K562 (cell line): ENCODE data around the gene EPHB2. TPM values are rescaled to one million over a fixed set of nuclear protein-coding genes. Genes with fewer than 3 reads are reported as not detected.

Experiments
- ATAC-seq: fragments of 200-7000 bp; cut with Tn5 transposase; 3 replicates; pipeline ENCODE4 v1.9.1; 2020; ENCODE audit warnings: moderate library complexity
- BruUV-seq: library from RNA; stranded (reverse); fragments of 400-500 nt; replicated peaks from 2 replicates; lab custom pipeline; 2021; lab: Mats Ljungman, UMichigan
- CTCF ChIA-PET: fragments of 300-600 bp; formaldehyde crosslinking; extraction: SDS; loops from one replicate; lab custom pipeline; 2021; ENCODE audit warnings: low intra/inter-chr PET ratio; lab: Yijun Ruan, JAX
- POLR2A ChIA-PET: fragments of 300-600, 350-650 bp; sonication (Branson Sonifier 250); formaldehyde crosslinking; extraction: SDS; loops from one replicate; lab custom pipeline; 2021; ENCODE audit warnings: antibody characterized with exemption, inconsistent platforms; lab: Yijun Ruan, JAX
- DNase-seq, 4 experiments: peaks; one replicate each; pipeline versions ENCODE4 v3.0.0 to v3.0.0-alpha.2; 2011 to 2018; ENCODE audit warnings: low spot score in 3 of 4, mixed read lengths in 3 of 4; ENCODE audit errors: extremely low read depth in 1 of 4
- FAIRE-seq: peaks from 2 replicates; lab custom pipeline; 2011; peaks lifted over from hg19 to GRCh38; lab: Jason Lieb, UNC
- H2AFZ ChIP-seq: 2 replicates; pipeline ENCODE4 v1.6.0; 2011; ENCODE audit warnings: low read depth, low read length, control low read depth, inconsistent platforms
- H3K27ac ChIP-seq: fragments of 200-600 bp; 3 replicates; pipeline ENCODE4 v1.8.0; 2011; ENCODE audit warnings: low read depth, mild to moderate bottlenecking, control low read depth, inconsistent platforms, low read length, moderate library complexity, mixed read lengths; ENCODE audit errors: extremely low read depth
- H3K27me3 ChIP-seq, 2 experiments: fragments of 300-600 bp in 1 of 2; 2 replicates in 1 of 2; 3 replicates in 1 of 2; pipeline versions ENCODE4 v1.6.0 to v1.8.0; 2011; ENCODE audit warnings: inconsistent platforms in 2 of 2, low read length in 2 of 2, mild to moderate bottlenecking in 1 of 2, mixed read lengths in 1 of 2, moderate library complexity in 1 of 2; ENCODE audit not compliant: control insufficient read depth in 2 of 2, insufficient read depth in 2 of 2
- H3K36me3 ChIP-seq: fragments of 300-600 bp; 3 replicates; pipeline ENCODE4 v1.8.0; 2011; ENCODE audit warnings: mild to moderate bottlenecking, low read length, inconsistent platforms; ENCODE audit not compliant: control insufficient read depth, insufficient read depth
- H3K4me1 ChIP-seq, 2 experiments: fragments of 200-600 bp in 1 of 2; replicated peaks in 1 of 2; 2 replicates in 1 of 2; 3 replicates in 1 of 2; pipeline versions ENCODE4 v1.5.1 to v1.8.0; 2011; ENCODE audit warnings: inconsistent platforms in 2 of 2, low read length in 2 of 2, mild to moderate bottlenecking in 1 of 2, mixed read lengths in 1 of 2, moderate library complexity in 1 of 2; ENCODE audit not compliant: control insufficient read depth in 2 of 2, insufficient read depth in 2 of 2
- H3K4me2 ChIP-seq: 2 replicates; pipeline ENCODE4 v1.6.1; 2011; ENCODE audit warnings: low read length, control low read depth, inconsistent platforms, mixed read lengths; ENCODE audit not compliant: insufficient read depth
- H3K4me3 ChIP-seq: fragments of 200-600 bp; sonication (generic), shearing (Covaris generic); 2 replicates; pipeline ENCODE4 v1.5.1; 2016; ENCODE audit warnings: control low read depth, inconsistent platforms
- H3K79me2 ChIP-seq: fragments of 200-600 bp; 3 replicates; pipeline ENCODE4 v1.8.0; 2011; ENCODE audit warnings: low read length, inconsistent platforms; ENCODE audit not compliant: control insufficient read depth, insufficient read depth
- H3K9ac ChIP-seq, 2 experiments: 2 replicates each; pipeline versions ENCODE4 v1.6.0 to v1.6.1; 2011; ENCODE audit warnings: low read depth in 2 of 2, low read length in 2 of 2, control low read depth in 1 of 2, inconsistent platforms in 1 of 2, mild to moderate bottlenecking in 1 of 2, mixed read lengths in 1 of 2; ENCODE audit not compliant: insufficient read depth in 1 of 2
- H3K9me1 ChIP-seq: one replicate; pipeline ENCODE4 v1.6.0; 2011; ENCODE audit warnings: inconsistent platforms, mild to moderate bottlenecking, low read length, moderate library complexity; ENCODE audit not compliant: control insufficient read depth, insufficient read depth
- H3K9me3 ChIP-seq: replicated peaks from 2 replicates; pipeline ENCODE4 v1.5.1; 2011; ENCODE audit warnings: low read depth, low read length, inconsistent platforms; ENCODE audit not compliant: control insufficient read depth, insufficient read depth
- H4K20me1 ChIP-seq: replicated peaks from 2 replicates; pipeline ENCODE4 v1.6.1; 2011; ENCODE audit warnings: low read length, inconsistent platforms, mixed read lengths; ENCODE audit not compliant: control insufficient read depth, insufficient read depth
- MCM7 ChIP-seq, 2 experiments: fragments of 450-650 bp; IDR thresholded peaks; 2 replicates each; pipeline ENCODE4 v1.6.1; 2016 to 2018
- RAD51 ChIP-seq: fragments of 450-650 bp; IDR thresholded peaks from 2 replicates; pipeline ENCODE4 v1.7.1; 2016; ENCODE audit warnings: low read depth, mild to moderate bottlenecking, borderline replicate concordance
- SMARCC2 ChIP-seq: fragments of 450-650 bp; IDR thresholded peaks from 2 replicates; pipeline ENCODE4 v1.6.1; 2017; ENCODE audit warnings: antibody characterized with exemption, moderate library complexity, mild to moderate bottlenecking, low read depth
- XRCC4 ChIP-seq: IDR thresholded peaks from one replicate; pipeline ENCODE4 v1.6.1; 2011; ENCODE audit not compliant: insufficient read depth, insufficient read length; ENCODE audit errors: extremely low read depth
- ZFP36 ChIP-seq: fragments of 150-350 bp; IDR thresholded peaks from 2 replicates; pipeline ENCODE4 v1.6.1; 2018; ENCODE audit warnings: low read length, low read depth; ENCODE audit not compliant: partially characterized antibody
- WGBS: fragments of 100-300 bp; shearing (Covaris generic); methylation state at CpG from one replicate; pipeline ENCODE4 v1.1.6; 2016; ENCODE audit warnings: low coverage, mixed read lengths; ENCODE audit not compliant: insufficient coverage; ENCODE audit errors: missing lambda C conversion rate; 5-methylcytosine and 5-hydroxymethylcytosine counted together
- in situ Hi-C: fragments of 300-500 bp; cut with MboI; formaldehyde crosslinking; loops from 4 replicates; pipeline ENCODE4 v1.15.0; 2018; ENCODE audit warnings: inconsistent platforms, mixed read lengths
- intact Hi-C: fragments of 100-400 bp; cut with micrococcal nuclease; formaldehyde crosslinking; loops from 2 replicates; pipeline ENCODE4 v1.14.2; 2022
- polyA plus RNA-seq, 8 experiments: library from polyadenylated mRNA; depleted of rRNA in 4 of 8; stranded (reverse) in 5 of 8; unstranded in 3 of 8; fragments of >200 nt; fragmentation: Nextera tagmentation in 2 of 8; fragmentation: Illumina TruSeq in 1 of 8; extraction: Ambion mirVana in 2 of 8; extraction: Trizol in 1 of 8; gene quantifications; 2 replicates each; pipeline versions ENCODE4 v1.2.1 to v1.2.3, GENCODE V29; 2011 to 2014; ENCODE audit warnings: inconsistent platforms in 1 of 8, missing spikeins in 1 of 8
- total RNA-seq, 7 experiments: library from RNA; depleted of rRNA in 6 of 7; stranded (reverse); fragments of >200 nt in 6 of 7; fragmentation: Illumina TruSeq in 2 of 7; extraction: Trizol in 2 of 7; gene quantifications; 2 replicates each; pipeline versions ENCODE4 v1.2.1 to v1.2.3, GENCODE V29; 2011 to 2021; ENCODE audit warnings: low replicate concordance in 1 of 7
- TF ChIP-seq, protein P1 (sequence below): sonication (generic); formaldehyde crosslinking; IDR thresholded peaks from 2 replicates; pipeline ENCODE4 v1.5.0; 2020; ENCODE audit warnings: missing genetic modification reagents

The EPHB2 gene
- total and polyA plus RNA-seq, 9 of the 15 experiments (the other 6 are each of a cell fraction or from before 2014, with no cell fraction given) = not detected

DNA sequence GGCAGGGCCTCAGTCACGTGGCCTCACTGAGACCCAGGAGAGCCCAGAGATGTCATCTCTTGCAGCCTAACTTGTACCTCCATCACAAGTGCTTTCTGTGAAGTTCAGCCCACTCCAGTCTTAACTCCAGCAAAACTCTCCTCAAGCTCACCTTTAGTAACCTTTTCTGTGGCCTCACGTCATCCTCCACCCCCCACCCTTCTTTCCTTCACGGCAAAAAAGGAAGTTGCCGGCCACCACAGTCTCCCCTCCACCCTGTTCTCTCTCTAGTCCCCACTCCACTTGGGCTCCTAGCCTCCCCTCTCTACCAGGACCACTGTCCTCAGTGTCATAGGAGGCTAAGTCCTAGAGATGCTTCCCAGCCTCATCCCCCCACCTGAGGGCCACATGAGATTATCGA, 155.1 kb downstream of the EPHB2 start:
- WGBS = 0% methylated on average over 5 of the region's 5 CpGs
- H3K9me3 ChIP-seq = no peaks in the 10 kb centered on the region; the same call in 1 of the 2 replicates
- no peak for DNase-seq
- no peaks in the 10 kb centered on the region for H3K9me1 ChIP-seq
- H3K27ac ChIP-seq = no peak overlapping the region
- no peak overlapping the region for H2AFZ ChIP-seq
- no peaks in the 10 kb centered on the region for H3K4me1 ChIP-seq
- no peak overlapping the region for H3K9ac ChIP-seq
- no peak overlapping the region for H3K4me2 ChIP-seq
- intact Hi-C loops (no loop called here), in situ Hi-C loops (no loop called here)
- H4K20me1 ChIP-seq = no peaks in the 10 kb centered on the region; the same call in 1 of the 2 replicates
- no peaks in the 10 kb centered on the region for H3K36me3 ChIP-seq
- no peak for TF ChIP-seq XRCC4
- TF ChIP-seq SMARCC2 = no peak
- TF ChIP-seq MCM7 (IDR thresholded peaks at IDR 0.05) = no peak
- no peak for TF ChIP-seq ZFP36
- TF ChIP-seq, protein P1, sequence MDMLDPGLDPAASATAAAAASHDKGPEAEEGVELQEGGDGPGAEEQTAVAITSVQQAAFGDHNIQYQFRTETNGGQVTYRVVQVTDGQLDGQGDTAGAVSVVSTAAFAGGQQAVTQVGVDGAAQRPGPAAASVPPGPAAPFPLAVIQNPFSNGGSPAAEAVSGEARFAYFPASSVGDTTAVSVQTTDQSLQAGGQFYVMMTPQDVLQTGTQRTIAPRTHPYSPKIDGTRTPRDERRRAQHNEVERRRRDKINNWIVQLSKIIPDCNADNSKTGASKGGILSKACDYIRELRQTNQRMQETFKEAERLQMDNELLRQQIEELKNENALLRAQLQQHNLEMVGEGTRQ (CRISPR knock-in tag) = 0 out of 2 replicates have a peak, but pooled peaks have one; percentile 37
- peak; percentile 29; the same call in 1 of the 2 replicates for TF ChIP-seq RAD51
- CTCF ChIA-PET = no interaction called here
- no peaks in the 10 kb centered on the region for H3K79me2 ChIP-seq
- H3K4me3 ChIP-seq = no peak overlapping the region
- FAIRE-seq = no peak
- POLR2A ChIA-PET = interaction anchor here (0.5 kb wide), 1 partner anchor 14 kb away, joined by 4 read pairs; no protein-coding TSS in a partner anchor
- peaks cover 29 to 60% of the 10 kb centered on the region in 2 experiments for H3K27me3 ChIP-seq
- no TSS peak for BruUV-seq
- no peak for ATAC-seq
